Heart left ventricle (tissue), 16 donors: Measurements from ENCODE around the gene IVNS1ABP. TPM values are rescaled to one million over a fixed set of nuclear protein-coding genes. Genes with fewer than 3 reads are reported as not detected.

Source experiments
- ATAC-seq, 4 donors: fragments of 200-7000 bp; cut with Tn5 transposase; one replicate each; pipeline ENCODE4 v1.9.1; 2020 to 2022; ENCODE audit warnings: moderate library complexity in 4 of 4, mild to moderate bottlenecking in 3 of 4, moderate number of reproducible peaks in 1 of 4
- DNase-seq, 5 donors: peaks; one replicate each; pipeline ENCODE4 v3.0.0-alpha.2; 2020
- H3K27ac ChIP-seq, 12 donors: fragments of 200-600 bp; sonication (generic) in 4 of 12; one replicate each; pipeline versions ENCODE4 v1.5.0 to v1.8.0; 2016 to 2022; ENCODE audit warnings: mild to moderate bottlenecking in 2 of 12
- H3K27me3 ChIP-seq, 9 donors: fragments of 200-600 bp; sonication (generic) in 2 of 9; one replicate each; pipeline versions ENCODE4 v1.5.1 to v1.8.0; 2016 to 2022; ENCODE audit warnings: mild to moderate bottlenecking in 3 of 9
- H3K36me3 ChIP-seq, 9 donors: fragments of 200-600 bp; sonication (generic) in 2 of 9; one replicate each; pipeline versions ENCODE4 v1.5.0 to v1.8.0; 2018 to 2022; ENCODE audit warnings: mild to moderate bottlenecking in 2 of 9
- H3K4me1 ChIP-seq, 12 donors: fragments of 200-600 bp; sonication (generic) in 4 of 12; one replicate each; pipeline versions ENCODE4 v1.5.0 to v1.8.0; 2016 to 2022; ENCODE audit warnings: mild to moderate bottlenecking in 3 of 12
- H3K4me3 ChIP-seq, 12 donors: fragments of 200-600 bp; sonication (generic) in 4 of 12; one replicate each; pipeline versions ENCODE4 v1.5.0 to v1.8.0; 2017 to 2022; ENCODE audit warnings: mild to moderate bottlenecking in 9 of 12, moderate library complexity in 4 of 12
- H3K9me3 ChIP-seq, 12 donors: fragments of 200-600 bp; sonication (generic) in 4 of 12; one replicate each; pipeline versions ENCODE4 v1.5.0 to v1.8.0; 2016 to 2022; ENCODE audit warnings: mild to moderate bottlenecking in 1 of 12
- CTCF ChIP-seq, 12 donors: fragments of 200-600 bp; sonication (generic) in 4 of 12; IDR thresholded peaks; one replicate each; pipeline versions ENCODE4 v1.5.0 to v1.8.0; 2018 to 2022; ENCODE audit warnings: antibody characterized with exemption in 12 of 12, mild to moderate bottlenecking in 5 of 12
- POLR2A ChIP-seq, 2 donors: fragments of 450-650 bp; IDR thresholded peaks; one replicate each; pipeline ENCODE4 v1.6.1; 2017; ENCODE audit warnings: antibody characterized with exemption in 2 of 2, mild to moderate bottlenecking in 2 of 2, moderate library complexity in 2 of 2
- WGBS, 4 donors: extraction: QIAGEN DNeasy Blood & Tissue Kit in 2 of 4; methylation state at CpG; one replicate each; pipeline versions ENCODE4 v1.1.5 to v1.1.7; 2013 to 2018; 5-methylcytosine and 5-hydroxymethylcytosine counted together
- intact Hi-C, 10 donors: fragments of 100-400 bp; cut with DNase I; formaldehyde crosslinking; loops; one replicate each; pipeline versions ENCODE4 v1.11.1 to v1.14.2; 2022
- polyA plus RNA-seq, 2 donors: library from polyadenylated mRNA; stranded (reverse); fragments of 200-250 nt; gene quantifications; one replicate each; pipeline ENCODE4 v1.2.3, GENCODE V29; 2013
- total RNA-seq, 9 donors: library from RNA; depleted of rRNA in 2 of 9; stranded (reverse); fragments of >200 nt in 2 of 9; fragmentation: NEBNext Ultra II Directional in 3 of 9; extraction: Animal tissue kit (Norgen Biotek cat#: 25700) in 3 of 9; gene quantifications; one replicate each; pipeline versions ENCODE4 v1.1.0 to v1.2.4, GENCODE V29; 2016 to 2023
- donor health status: ischemic (EF 13 %, LVEDD 7.1; RV severe dilation, severe dysfunction).
- donor health status: healthy with polysubstance abuse.
- donor health status: DM: no; HTN: yes; CAD: no.
- donor health status: DM: no; HTN: no; CAD: no.
- donor health status: ischemic (EF 25% LVEDD 6.9; RV normal size, moderate dysfunction).
- donor health status: ischemic (EF 25% LVEDD 5.7; RV mildly dilated, moderate dysfunction).
- donor health status: healthy.
- donor health status: DM: yes; HTN: yes; CAD: no.
- donor health status: ischemic (EF 35%, LVEDD 5.7; RV mildly dilated, moderate dysfunction).
- donor health status: nonischemic (EF 11% LVEDD 7.7; RV severe dilation, severe dysfunction).
- donor health status: DM: yes; HTN: yes; CAD: no.
- donor health status: PGD.
- donor health status: ischemic (EF 29% LVEDD 5.4; RV normal size, mild dysfunction).
- donor health status: nonischemic (EF 23%, LVEDD 6.1; RV moderate dilation, normal function).

The IVNS1ABP gene
- total and polyA plus RNA-seq, 11 donors, result 24.7 to 95.2 (median 58.0) TPM

- no peak for ATAC-seq
- 87 to 97% (median 95%) methylated on average over 4 of the region's 4 CpGs for WGBS, 4 donors
Observed at GRCh38 chr1:185271921-185272320, 45.1 kb downstream of the IVNS1ABP start.

GRCh38 chr1:185268352-185268751 is 48.7 kb downstream of the IVNS1ABP start:
- Histone ChIP-seq H3K36me3 (peaks cover 0 to 6% (median 0%) of the 10 kb centered on the region in 9 donors), H3K27me3 (no peaks in the 10 kb centered on the region), H3K4me1 (no peaks in the 10 kb centered on the region), H3K4me3 (no peak overlapping the region), H3K9me3 (no peaks in the 10 kb centered on the region), H3K27ac (no peak overlapping the region)
- intact Hi-C loops, result no loop called here
- no peak for ATAC-seq
- DNase-seq, result no peak
- TF ChIP-seq POLR2A (IDR thresholded peaks at IDR 0.05) (no peak), CTCF (IDR thresholded peaks at IDR 0.05) (no peak)
- whole genome bisulfite sequencing, 4 donors, result 75 to 87% (median 78%) methylated on average over 2 of the region's 2 CpGs

More at GRCh38 chr1:185271921-185272320, 45.1 kb downstream of the IVNS1ABP start:
- intact Hi-C loops, result no loop called here
- H3K36me3 ChIP-seq, result peaks cover 0 to 6% (median 0%) of the 10 kb centered on the region in 9 donors
- no peak for DNase-seq
- no peak overlapping the region for H3K4me3 ChIP-seq
- no peaks in the 10 kb centered on the region for H3K9me3 ChIP-seq
- H3K27me3 ChIP-seq, result no peaks in the 10 kb centered on the region
- H3K27ac ChIP-seq, result no peak overlapping the region
- H3K4me1 ChIP-seq, result no peaks in the 10 kb centered on the region
- no peak for TF ChIP-seq POLR2A (IDR thresholded peaks at IDR 0.05)
- TF ChIP-seq CTCF (IDR thresholded peaks at IDR 0.05), result no peak

GRCh38 chr1:185267701-185268100 is 49.3 kb downstream of the IVNS1ABP start:
- H3K36me3 ChIP-seq, result peaks cover 0 to 6% (median 0%) of the 10 kb centered on the region in 9 donors
- no peak overlapping the region for H3K27ac ChIP-seq
- no peak for TF ChIP-seq POLR2A (IDR thresholded peaks at IDR 0.05)
- TF ChIP-seq CTCF (IDR thresholded peaks at IDR 0.05), result no peak
- intact Hi-C loops, result no loop called here
- DNase-seq (no peak), ATAC-seq (no peak)
- no peaks in the 10 kb centered on the region for H3K27me3 ChIP-seq
- no peaks in the 10 kb centered on the region for H3K9me3 ChIP-seq
- no peaks in the 10 kb centered on the region for H3K4me1 ChIP-seq
- H3K4me3 ChIP-seq, result no peak overlapping the region

- peak in 2 of 4 donors; percentile 37 to 47 for ATAC-seq
- Histone ChIP-seq H3K27me3 (no peaks in the 10 kb centered on the region), H3K4me1 (no peaks in the 10 kb centered on the region), H3K27ac (peak overlapping the region in 1 of 12 donors; percentile 1), H3K9me3 (no peaks in the 10 kb centered on the region), H3K36me3 (peaks cover 0 to 6% (median 0%) of the 10 kb centered on the region in 9 donors), H3K4me3 (no peak overlapping the region)
- no peak for DNase-seq
- intact Hi-C loops, result no loop called here
- no peak for TF ChIP-seq POLR2A (IDR thresholded peaks at IDR 0.05)
- no peak for TF ChIP-seq CTCF (IDR thresholded peaks at IDR 0.05)
- WGBS, 4 donors, result 48 to 74% (median 66%) methylated on average over 3 of the region's 3 CpGs
Observed at GRCh38 chr1:185267301-185267700, 49.7 kb downstream of the IVNS1ABP start.
